ENCODE data around the gene UBE2D2.

Gene UBE2D2

GRCh38 chr5:139634028-139634325 lies 72.8 kb downstream of the UBE2D2 start:
- in situ Hi-C loops (cut with MboI; ENCODE audit: low sequenced_read_pairs): loop anchor here (25.0 kb wide), 1 partner anchor 128 kb away; no protein-coding TSS in a partner anchor

GRCh38 chr5:139634541-139634940 lies 73.4 kb downstream of the UBE2D2 start:
- in situ Hi-C loops (cut with MboI; ENCODE audit: low sequenced_read_pairs): loop anchor here (25.0 kb wide), 1 partner anchor 128 kb away; no protein-coding TSS in a partner anchor

- in situ Hi-C loops (cut with MboI; ENCODE audit: low sequenced_read_pairs): loop anchor here (25.0 kb wide), 1 partner anchor 127 kb away; no protein-coding TSS in a partner anchor
Measured at GRCh38 chr5:139635191-139635590, 74.1 kb downstream of the UBE2D2 start.

- in situ Hi-C loops (cut with MboI; ENCODE audit: low sequenced_read_pairs): loop anchor here (25.0 kb wide), 1 partner anchor 127 kb away; no protein-coding TSS in a partner anchor
Measured at GRCh38 chr5:139635606-139636206, 74.6 kb downstream of the UBE2D2 start.

GRCh38 chr5:139636207-139636792 lies 75.2 kb downstream of the UBE2D2 start:
- in situ Hi-C loops (cut with MboI; ENCODE audit: low sequenced_read_pairs): loop anchor here (25.0 kb wide), 1 partner anchor 126 kb away; no protein-coding TSS in a partner anchor

GRCh38 chr5:139636975-139637408 lies 75.9 kb downstream of the UBE2D2 start:
- in situ Hi-C loops (cut with MboI; ENCODE audit: low sequenced_read_pairs): loop anchor here (25.0 kb wide), 1 partner anchor 125 kb away; no protein-coding TSS in a partner anchor

GRCh38 chr5:139637438-139638089 lies 76.4 kb downstream of the UBE2D2 start:
- in situ Hi-C loops (cut with MboI; ENCODE audit: low sequenced_read_pairs): loop anchor here (25.0 kb wide), 1 partner anchor 125 kb away; no protein-coding TSS in a partner anchor

GRCh38 chr5:139638090-139638735 lies 77.1 kb downstream of the UBE2D2 start:
- in situ Hi-C loops (cut with MboI; ENCODE audit: low sequenced_read_pairs): loop anchor here (25.0 kb wide), 1 partner anchor 124 kb away; no protein-coding TSS in a partner anchor

- in situ Hi-C loops (cut with MboI; ENCODE audit: low sequenced_read_pairs): loop anchor here (25.0 kb wide), 1 partner anchor 123 kb away; no protein-coding TSS in a partner anchor
Measured at GRCh38 chr5:139638736-139639618, 77.8 kb downstream of the UBE2D2 start.

- in situ Hi-C loops (cut with MboI; ENCODE audit: low sequenced_read_pairs): loop anchor here (25.0 kb wide), 1 partner anchor 123 kb away; no protein-coding TSS in a partner anchor
Measured at GRCh38 chr5:139639619-139640380, 78.7 kb downstream of the UBE2D2 start.

- in situ Hi-C loops (cut with MboI; ENCODE audit: low sequenced_read_pairs): loop anchor here (25.0 kb wide), 1 partner anchor 122 kb away; no protein-coding TSS in a partner anchor
Measured at GRCh38 chr5:139640421-139641115, 79.4 kb downstream of the UBE2D2 start.

GRCh38 chr5:139641116-139642080 lies 80.3 kb downstream of the UBE2D2 start:
- in situ Hi-C loops (cut with MboI; ENCODE audit: low sequenced_read_pairs): loop anchor here (25.0 kb wide), 1 partner anchor 121 kb away; no protein-coding TSS in a partner anchor

GRCh38 chr5:139642213-139642612 lies 81.1 kb downstream of the UBE2D2 start:
- in situ Hi-C loops (cut with MboI; ENCODE audit: low sequenced_read_pairs): loop anchor here (25.0 kb wide), 1 partner anchor 120 kb away; no protein-coding TSS in a partner anchor

- in situ Hi-C loops (cut with MboI; ENCODE audit: low sequenced_read_pairs): loop anchor here (25.0 kb wide), 1 partner anchor 119 kb away; no protein-coding TSS in a partner anchor
Measured at GRCh38 chr5:139642891-139643871, 82.0 kb downstream of the UBE2D2 start.

GRCh38 chr5:139644001-139644456 lies 82.9 kb downstream of the UBE2D2 start:
- in situ Hi-C loops (cut with MboI; ENCODE audit: low sequenced_read_pairs): loop anchor here (25.0 kb wide), 1 partner anchor 118 kb away; no protein-coding TSS in a partner anchor
